ENCODE results near the gene CNTN4.

Gene CNTN4

DNA sequence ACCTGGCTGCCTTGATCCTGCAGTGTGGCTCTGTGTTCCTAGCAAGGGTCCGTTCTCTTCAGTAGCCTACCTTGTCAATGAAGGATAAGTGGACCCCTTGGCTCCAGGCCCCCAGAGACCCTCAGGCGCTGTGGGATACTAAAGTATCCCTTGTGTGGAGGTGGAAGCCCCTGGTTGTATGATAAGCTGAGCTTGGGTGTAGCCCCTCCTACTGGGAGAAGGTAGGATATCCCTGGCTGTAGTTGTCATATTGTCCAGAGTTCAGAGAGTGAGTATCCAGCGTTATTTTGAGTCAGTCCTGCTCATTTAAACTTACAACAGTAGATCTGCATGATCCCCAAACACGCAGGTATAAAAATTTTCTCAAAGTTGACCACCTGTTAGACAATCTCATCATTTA lies 496.8 kb downstream of the CNTN4 start:
- H3K4me3 ChIP-seq (ENCODE audit: low read depth, low read length): no peak overlapping the region
- in situ Hi-C loops (cut with HindIII; ENCODE audit: low sequenced_read_pairs): no loop called here
- TF ChIP-seq, protein P1, sequence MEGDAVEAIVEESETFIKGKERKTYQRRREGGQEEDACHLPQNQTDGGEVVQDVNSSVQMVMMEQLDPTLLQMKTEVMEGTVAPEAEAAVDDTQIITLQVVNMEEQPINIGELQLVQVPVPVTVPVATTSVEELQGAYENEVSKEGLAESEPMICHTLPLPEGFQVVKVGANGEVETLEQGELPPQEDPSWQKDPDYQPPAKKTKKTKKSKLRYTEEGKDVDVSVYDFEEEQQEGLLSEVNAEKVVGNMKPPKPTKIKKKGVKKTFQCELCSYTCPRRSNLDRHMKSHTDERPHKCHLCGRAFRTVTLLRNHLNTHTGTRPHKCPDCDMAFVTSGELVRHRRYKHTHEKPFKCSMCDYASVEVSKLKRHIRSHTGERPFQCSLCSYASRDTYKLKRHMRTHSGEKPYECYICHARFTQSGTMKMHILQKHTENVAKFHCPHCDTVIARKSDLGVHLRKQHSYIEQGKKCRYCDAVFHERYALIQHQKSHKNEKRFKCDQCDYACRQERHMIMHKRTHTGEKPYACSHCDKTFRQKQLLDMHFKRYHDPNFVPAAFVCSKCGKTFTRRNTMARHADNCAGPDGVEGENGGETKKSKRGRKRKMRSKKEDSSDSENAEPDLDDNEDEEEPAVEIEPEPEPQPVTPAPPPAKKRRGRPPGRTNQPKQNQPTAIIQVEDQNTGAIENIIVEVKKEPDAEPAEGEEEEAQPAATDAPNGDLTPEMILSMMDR (IDR thresholded peaks at IDR 0.05; ENCODE audit: low read depth, low read length, missing control alignments): no peak
- no peak for DNase-seq (ENCODE audit: low read depth)

DNA sequence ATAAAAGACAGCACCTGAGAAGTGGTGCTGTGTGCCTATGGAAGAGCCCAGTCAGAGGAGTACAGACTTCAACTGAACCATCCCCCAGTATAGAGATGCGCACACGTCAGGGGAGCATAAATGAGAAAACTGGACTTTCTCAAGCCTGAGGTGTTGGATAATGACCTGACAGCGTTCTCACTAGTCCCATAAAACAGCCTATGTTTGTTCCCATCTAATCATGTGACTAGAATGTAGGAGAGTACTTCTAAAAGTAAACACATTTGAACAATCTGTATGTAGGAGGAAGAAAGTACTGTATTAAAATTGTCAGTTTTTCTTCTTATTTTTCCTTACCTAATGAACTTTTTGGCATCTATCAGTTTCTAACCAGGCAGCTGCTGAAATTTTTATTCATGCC lies 498.9 kb downstream of the CNTN4 start:
- in situ Hi-C loops (cut with HindIII; ENCODE audit: low sequenced_read_pairs): no loop called here
- no peak for DNase-seq (ENCODE audit: low read depth)
- no peak overlapping the region for H3K4me3 ChIP-seq (ENCODE audit: low read depth, low read length)
- TF ChIP-seq, protein P1 (IDR thresholded peaks at IDR 0.05; ENCODE audit: low read depth, low read length, missing control alignments): no peak

DNA sequence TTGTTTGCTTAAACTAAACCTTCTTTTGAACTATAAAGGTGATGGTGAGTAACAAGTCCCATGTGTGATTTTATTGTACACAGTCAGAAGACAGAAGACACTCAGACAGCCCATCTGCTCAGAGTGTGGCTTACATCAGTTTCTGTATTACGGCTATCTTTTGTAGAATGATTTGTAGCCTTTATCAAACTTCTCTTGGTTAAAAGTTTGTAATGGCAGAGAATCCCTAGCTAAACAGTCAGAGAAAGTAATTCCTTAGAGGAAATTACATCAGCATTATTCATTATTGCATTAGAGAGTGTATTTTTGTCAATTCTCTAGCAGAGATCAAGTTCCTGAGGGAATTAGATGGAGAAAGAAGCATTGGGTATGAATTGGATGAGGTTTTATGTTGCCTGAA lies 500.8 kb downstream of the CNTN4 start:
- in situ Hi-C loops (cut with HindIII; ENCODE audit: low sequenced_read_pairs): no loop called here
- no peak overlapping the region for H3K4me3 ChIP-seq (ENCODE audit: low read depth, low read length)
- TF ChIP-seq, protein P1 (IDR thresholded peaks at IDR 0.05; ENCODE audit: low read depth, low read length, missing control alignments): no peak
- DNase-seq (ENCODE audit: low read depth): no peak

DNA sequence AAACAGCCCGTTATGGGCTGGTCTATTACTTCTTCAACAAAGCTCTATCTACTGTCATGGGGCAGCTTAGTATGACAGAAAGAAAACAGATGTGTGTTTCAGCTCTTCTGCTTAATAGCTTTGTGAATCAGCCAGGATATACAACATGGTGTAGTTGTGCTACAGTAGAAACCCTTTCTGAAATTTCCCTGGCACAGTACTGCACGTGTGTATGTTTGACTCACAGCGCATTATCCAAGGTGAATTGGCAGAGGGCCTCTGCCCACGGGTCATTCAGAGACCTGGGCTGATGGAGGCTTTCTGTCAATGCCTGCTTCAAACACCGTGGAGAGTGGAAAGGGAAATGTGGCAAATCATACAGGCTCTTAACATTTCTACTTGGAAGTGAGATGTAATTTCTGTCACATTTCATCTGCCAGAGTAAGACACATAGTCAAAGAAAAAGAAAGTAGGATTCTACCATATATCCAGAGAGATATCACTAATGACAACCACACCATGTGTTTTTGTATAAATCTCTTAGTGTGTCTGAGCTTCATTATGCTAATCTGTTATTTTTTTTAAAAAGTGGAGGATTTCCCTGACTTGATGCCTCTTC lies 505.1 kb downstream of the CNTN4 start:
- no peak for DNase-seq (ENCODE audit: low read depth)
- in situ Hi-C loops (cut with HindIII; ENCODE audit: low sequenced_read_pairs): no loop called here
- TF ChIP-seq, protein P1 (IDR thresholded peaks at IDR 0.05; ENCODE audit: low read depth, low read length, missing control alignments): no peak

DNA sequence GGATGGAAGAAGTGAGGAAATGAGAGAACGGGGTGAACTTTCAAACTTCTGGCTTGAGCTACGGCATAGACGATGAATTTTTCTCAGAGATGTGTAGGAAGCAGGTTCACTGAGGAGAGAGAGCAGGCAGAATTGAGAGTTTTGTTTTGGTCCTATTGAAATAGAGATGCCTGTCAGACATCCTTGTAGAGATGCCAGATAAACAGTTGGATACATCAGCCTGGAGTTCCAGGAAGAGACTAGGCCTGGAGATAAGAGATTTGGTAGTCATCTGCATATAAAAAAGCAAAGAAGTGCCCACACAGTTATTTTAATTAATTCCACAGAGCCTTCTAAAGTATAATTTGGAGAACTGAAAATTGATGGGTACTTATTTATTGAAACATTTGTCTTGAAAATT lies 515.9 kb downstream of the CNTN4 start:
- no peak for DNase-seq (ENCODE audit: low read depth)
- in situ Hi-C loops (cut with HindIII; ENCODE audit: low sequenced_read_pairs): no loop called here
- TF ChIP-seq, protein P1 (IDR thresholded peaks at IDR 0.05; ENCODE audit: low read depth, low read length, missing control alignments): no peak
- no peak overlapping the region for H3K4me3 ChIP-seq (ENCODE audit: low read depth, low read length)

More for the DNA sequence above, 505.1 kb downstream of the CNTN4 start:
- no peak overlapping the region for H3K4me3 ChIP-seq (ENCODE audit: low read depth, low read length)

DNA sequence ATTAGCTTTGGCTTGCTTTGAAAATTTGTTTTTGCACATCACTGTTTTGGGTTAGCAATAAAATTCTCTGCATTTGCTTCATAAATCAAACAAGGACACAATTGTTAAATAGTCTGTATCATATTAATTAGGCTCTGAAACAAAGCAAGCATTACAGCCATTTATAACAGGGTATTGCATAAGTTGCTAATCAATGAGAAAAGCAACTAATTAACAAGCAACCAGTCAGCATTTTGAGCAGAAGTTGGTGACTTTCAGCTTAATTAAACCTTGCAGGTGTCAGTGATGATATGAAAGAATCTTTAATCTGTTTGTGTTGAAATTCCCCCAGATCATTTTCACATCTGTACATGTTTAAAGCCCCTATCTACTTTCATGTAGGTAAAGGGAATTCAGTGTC lies 516.4 kb downstream of the CNTN4 start:
- TF ChIP-seq, protein P1 (IDR thresholded peaks at IDR 0.05; ENCODE audit: low read depth, low read length, missing control alignments): no peak
- in situ Hi-C loops (cut with HindIII; ENCODE audit: low sequenced_read_pairs): no loop called here
- no peak for DNase-seq (ENCODE audit: low read depth)
- H3K4me3 ChIP-seq (ENCODE audit: low read depth, low read length): no peak overlapping the region
